HG03045 (cell line): ENCODE data around the gene CCDC106.

Experiments
- ATAC-seq: cut with Tn5 transposase; IDR thresholded peaks from one replicate; pipeline ENCODE4 v1.9.1; 2021; ENCODE audit warnings: mild to moderate bottlenecking, moderate library complexity; ENCODE audit not compliant: unreplicated experiment

CCDC106 gene

DNA sequence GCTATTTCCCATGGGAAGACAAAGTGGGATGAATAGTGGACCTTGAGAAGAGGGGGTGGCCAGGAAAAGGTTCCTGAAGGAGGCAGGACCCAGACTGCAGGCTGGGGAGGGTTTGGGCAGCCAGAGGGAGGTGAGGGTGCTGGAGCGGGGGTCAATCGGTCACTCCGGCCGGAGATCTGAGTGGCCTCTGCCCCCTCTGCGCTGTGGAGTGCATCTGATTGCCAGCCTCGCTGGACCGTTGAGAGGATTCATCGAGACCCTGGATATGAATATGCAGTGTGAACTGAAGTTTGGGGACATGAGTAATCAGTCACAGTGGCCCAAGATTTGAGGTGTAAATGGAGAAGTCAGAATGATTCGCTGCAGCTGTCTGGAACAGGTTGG lies 12.7 kb upstream of the CCDC106 start:
- no peak for ATAC-seq

DNA sequence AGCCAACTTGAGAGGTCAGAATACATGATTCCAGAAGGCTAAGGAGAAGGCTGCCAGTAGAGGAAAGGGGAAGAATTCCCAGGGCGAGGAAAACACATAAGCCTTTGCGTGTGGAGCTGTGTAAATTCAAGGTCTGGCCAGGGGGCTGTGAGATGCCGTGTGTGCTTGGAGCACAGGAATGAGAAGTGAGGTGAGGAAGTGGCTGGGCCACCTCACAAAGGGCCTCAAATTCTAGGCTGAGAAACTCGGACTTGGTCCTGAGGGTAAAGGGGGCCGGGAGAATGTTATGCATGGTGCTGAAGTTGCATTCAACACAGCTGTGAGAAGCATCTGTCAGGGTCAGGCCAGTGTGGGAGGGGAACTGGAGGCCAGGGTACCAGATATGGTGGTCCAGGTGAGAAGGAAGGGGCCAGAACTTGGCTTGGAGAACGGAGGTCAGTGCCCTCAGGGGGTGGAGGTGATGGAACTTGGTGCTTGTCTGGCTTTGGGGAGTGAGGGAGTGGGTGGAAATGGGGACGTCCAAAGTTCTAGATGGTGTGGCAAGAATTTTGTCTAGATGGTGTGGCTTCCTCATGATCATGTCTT lies 12.1 kb upstream of the CCDC106 start:
- ATAC-seq, result no peak

DNA sequence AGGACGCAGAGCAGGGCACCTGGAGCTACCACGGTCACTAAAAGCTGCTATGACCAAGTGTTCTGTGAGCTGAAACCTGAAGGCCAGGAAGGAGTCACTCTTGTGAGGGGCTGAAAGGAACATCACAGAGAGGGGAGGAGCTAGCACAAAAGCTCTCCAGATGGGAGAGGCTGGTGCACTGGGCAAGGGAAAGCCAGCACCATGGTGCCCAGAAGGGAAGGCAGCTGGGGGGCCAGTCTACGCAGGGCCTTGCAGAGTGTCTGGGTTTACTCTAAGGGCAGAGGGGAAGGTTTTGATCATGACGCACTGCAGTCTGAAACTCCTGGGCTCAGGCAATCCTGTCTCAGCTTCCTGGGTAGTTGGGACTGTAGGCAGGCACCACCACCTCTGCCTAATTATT lies 11.3 kb upstream of the CCDC106 start:
- no peak for ATAC-seq

DNA sequence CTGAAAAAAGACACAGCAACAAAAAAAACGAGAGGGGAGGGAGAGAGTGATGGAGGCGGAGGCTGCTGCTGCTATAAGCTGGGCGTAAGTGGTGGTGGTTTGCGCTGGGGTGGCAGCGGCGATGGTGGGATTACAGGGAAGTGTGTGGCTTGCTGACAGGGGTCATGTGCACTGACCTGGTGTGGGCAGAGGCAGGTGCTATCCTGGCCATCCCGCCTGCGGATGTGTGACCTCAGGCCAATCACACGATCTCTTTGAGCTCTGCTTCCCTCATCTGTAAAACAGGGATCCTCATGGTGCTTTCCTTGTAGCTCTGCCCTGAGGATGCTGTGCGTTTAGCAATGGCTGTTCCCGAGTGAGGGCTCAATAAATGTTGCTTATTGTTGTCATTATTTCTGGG lies 10.5 kb upstream of the CCDC106 start:
- no peak for ATAC-seq

DNA sequence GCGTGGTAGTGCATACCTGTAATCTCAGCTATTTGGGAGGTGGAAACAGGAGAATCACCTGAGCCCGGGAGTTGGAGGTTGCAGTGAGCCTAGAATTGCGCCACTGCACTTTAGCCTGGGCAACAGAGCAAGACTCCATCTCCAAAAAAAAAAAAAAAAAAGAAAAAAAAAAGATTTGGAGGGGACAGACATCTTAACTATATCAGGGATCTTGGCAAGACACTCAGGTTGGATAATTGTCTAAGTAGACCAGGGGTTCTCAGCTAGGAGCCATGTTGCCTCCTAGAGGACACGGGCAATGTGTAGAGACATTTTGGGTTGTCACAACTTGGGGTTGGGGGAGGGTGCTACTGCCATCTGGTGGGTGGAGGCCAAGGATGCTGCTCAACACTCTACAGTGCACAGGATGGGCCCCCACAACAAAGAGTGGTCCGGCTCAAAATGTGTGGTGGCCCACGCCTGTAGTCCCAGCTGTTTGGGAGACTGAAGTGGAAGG lies 9.1 kb upstream of the CCDC106 start:
- ATAC-seq, result no peak

DNA sequence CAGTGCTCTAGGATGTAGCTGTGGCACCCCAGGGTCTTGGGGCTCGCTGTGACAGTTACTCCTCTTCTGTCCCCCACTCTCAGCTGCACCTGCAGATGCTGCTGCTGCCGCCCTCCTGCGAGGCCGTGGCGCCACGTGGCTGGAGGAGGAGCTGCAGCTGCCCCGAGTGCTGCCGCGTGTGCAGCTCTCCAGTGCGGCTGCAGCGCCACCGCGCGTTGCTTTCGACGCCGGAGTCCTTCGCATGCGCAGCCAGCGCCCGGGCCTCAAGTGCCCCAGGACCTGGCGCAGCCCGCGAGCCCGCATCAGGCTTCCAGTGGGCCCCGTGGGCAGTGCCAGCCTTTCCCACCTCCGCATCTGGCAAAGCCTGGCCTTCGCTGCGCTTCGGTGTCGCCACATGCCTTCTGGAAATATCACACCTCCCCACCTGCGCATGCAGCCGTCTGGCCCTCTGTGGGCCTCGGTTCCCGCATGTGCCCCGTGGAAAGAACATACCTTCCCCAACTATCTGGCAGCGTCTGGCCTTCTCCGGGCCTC lies 7.9 kb upstream of the CCDC106 start:
- ATAC-seq, result no peak

DNA sequence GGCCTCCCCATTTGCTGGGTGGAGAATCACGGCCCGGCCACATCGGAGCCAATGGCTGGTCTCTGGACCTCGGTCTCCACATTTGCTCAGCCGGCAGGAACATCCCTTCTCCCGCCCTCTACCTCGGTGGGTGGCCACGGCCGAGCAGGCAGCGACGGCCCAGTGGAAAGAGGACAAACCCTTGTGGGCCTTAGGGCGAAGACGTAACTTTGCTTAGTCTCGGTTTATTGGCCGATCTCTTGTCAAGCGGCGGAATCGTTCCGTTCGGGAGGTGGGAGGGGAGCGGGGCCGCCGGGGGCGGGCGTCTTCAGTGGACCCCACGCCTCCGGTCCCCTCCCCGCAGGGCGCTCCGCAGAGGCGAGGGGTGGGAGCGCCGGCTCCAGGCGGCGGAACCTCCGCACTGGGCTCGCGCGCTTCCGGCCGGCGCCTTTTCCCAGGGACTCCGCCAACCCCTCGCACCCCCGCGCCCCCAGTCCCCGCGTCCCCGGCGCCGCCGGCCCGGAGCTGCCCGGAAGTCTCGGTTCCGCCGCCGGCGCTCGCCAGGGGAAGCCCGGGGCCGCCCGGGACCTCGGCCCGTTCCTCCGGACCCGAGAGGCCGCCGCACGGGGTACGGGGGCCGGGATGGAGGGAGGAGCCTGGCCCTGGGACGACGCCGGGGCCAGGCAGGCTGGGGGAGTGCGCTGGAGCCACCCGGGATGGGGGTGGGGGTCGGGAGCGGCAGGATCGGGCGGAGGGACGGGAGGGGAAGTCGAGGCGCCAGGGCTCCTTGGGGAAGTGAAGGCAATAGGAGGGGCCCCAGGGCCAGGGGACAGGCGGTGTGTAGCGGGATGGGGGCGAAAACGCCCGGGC lies 7.2 kb upstream of the CCDC106 start, which contains the start of gene ZNF580:
TSS of gene ZNF580 (plus strand) at position 426 of the 849 bp plus-strand sequence. CDS start 1,507 bp downstream, outside the sequence.
- no peak for ATAC-seq

DNA sequence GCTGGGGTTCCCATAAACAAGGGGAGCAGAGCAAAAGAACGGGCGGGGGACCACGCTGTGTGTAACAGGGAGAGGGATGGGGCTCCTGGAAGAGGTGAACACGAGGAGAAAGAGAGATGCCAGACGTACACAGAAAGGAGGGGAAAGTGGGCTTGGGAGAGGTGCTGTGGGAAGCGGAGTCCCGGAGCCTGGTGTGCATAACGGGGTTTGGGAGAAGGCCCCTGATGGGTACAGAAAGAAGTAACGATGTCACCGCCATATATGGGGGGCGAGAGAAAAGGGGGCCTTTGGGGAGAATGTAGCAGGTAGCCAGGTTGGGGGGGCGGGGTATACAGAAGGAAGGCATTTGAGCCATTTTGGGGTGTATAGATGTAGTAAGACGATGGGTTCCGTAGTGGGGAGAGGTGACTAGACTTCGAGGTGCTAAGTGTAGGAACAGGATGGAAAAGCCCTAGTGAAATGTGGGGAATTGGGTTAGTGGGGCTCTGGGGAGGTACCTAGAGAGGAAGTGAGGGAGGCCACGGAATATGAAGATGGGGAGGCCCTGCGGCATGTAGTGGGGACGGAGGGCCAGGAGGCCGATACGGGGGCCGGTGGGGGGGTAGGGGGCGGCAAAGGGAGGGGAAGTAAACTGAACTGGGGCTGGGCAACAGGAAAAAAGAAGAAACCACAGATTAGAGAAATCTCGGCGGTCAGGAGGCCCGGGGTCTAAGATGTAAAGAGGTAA lies 6.4 kb upstream of the CCDC106 start:
- no peak for ATAC-seq

DNA sequence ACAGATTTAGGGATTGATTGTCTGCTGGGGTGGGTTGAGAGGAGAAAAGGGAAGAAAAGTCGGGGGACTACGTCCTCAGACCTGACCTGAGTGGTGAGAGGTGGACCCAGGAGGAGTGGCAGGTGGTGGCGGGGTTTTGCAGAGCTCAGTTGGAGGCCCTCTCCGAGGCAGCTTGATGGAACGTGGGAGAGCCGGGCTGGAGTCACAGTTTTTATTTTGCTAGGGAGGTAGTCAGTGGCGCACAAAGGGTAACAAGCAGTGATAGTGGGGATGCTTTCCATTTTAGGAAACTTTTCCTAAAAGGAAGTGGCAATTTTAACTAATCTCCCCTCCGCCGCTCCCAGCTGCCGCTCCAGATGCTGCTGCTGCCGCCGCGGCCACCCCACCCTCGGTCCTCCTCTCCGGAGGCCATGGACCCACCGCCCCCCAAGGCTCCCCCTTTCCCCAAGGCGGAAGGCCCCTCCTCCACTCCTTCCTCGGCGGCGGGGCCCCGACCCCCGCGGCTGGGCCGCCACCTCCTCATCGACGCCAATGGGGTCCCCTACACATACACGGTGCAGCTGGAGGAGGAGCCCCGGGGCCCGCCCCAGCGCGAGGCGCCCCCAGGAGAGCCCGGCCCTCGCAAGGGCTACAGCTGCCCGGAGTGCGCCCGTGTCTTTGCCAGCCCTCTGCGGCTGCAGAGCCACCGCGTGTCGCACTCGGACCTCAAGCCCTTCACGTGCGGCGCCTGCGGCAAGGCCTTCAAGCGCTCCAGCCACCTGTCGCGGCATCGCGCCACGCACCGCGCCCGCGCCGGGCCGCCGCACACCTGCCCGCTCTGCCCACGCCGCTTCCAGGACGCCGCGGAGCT lies 5.6 kb upstream of the CCDC106 start:
- peak; percentile 2 for ATAC-seq

DNA sequence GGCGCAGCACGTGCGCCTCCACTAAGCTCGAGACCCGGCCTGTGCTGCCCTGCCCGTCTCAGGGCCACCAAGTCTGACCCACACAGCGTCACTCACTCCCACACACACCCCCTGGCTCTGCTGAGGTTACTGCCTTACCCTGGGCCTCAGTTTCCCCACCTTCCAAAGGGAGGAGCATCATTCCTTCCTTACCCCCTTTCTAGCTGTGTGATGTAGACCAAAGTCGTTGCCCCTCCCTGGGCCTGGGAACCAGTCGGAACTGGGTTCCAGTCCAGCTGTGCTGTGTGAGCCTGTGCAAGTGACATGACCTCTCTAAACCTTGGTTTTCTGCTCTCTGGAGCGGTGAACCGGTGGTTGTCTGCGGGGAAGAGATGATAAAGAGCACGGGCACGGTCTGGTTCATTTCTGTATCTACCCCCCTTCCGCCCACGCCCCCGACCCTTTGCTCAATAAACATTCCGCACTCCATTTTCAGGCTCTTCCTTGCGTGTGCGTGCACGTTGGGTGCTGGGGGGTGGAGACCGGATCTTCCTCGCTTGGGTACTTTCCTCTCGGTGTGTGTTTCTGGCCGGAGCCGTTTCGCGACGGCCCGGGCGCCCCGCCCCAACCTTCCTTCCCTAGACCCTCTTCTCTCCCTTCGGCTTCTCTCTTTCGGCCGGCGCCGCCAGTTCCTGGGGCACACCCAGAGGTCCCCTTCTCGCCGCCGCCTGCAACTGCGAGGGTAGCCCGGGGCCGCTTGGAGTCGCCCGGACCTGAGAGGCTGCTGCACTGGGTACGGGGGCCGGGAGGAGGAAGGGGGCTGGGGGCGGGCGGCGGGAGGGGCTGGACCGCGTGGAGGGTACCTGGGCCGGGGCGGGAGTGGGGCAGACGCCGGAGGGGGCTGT lies 4.8 kb upstream of the CCDC106 start, which contains the start of gene ZNF581:
TSS of gene ZNF581 (plus strand) at position 647 of the 884 bp plus-strand sequence. CDS start 923 bp downstream, outside the sequence.
- ATAC-seq, result peak; percentile 34

DNA sequence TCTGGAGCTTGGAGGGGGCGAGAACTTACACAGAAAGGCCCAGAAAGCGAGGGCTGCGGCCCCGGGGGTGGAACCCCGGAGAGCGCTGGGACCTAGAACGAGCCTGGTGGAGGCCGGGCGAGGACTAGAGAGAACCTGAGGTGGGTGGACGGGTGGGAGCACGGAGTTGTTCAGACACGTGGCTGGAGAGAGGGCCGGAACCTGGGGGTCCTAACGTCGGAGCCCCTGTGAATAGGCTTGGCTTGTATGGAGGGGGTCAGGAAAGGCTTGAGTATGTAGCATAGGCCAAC lies 4.2 kb upstream of the CCDC106 start:
- no peak for ATAC-seq

DNA sequence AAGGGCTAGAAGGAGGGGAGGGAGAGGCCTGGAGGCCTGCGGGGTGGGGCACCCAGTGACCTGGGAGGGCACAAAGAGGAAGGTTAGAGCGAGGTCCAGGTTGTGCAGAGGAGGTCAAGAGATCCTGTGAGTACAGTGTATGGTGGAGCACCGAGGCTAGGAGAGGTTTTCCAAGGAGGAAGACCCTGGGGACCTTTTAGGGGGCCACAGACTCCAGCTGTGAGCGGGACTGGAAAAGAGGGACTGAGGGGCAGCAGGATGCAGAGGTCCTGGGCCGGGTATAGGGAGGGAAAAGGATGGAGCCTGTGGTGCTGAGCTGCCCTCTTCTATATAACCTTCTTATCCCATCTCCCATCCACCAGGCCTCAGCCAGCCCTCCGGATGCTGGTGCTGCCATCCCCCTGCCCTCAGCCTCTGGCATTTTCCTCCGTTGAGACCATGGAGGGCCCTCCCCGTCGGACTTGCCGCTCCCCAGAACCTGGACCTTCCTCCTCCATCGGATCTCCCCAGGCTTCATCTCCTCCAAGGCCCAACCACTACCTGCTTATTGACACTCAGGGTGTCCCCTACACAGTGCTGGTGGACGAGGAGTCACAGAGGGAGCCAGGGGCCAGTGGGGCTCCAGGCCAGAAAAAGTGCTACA lies 3.7 kb upstream of the CCDC106 start:
- ATAC-seq, result no peak

DNA sequence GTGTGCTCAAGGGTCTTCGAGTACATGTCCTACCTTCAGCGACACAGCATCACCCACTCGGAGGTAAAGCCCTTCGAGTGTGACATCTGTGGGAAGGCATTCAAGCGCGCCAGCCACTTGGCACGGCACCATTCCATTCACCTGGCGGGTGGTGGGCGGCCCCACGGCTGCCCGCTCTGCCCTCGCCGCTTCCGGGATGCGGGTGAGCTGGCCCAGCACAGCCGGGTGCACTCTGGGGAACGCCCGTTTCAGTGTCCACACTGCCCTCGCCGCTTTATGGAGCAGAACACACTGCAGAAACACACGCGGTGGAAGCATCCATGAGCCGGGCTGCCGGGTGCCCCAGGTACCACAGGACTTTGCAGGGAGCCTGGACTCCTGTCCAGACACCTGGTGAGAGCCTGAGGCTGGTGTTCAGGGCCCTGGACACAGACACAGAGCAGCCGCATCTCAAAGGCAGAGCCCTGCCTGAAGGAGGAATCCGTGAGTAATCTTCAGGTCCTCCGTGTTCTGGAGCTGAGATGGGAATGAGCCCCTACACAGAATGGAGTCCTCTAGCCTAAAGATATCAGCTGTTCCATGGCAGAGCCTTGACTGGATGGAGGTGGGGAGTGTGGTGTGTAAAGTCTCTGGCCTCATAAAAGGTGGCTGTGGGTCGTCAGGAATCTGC lies 3.0 kb upstream of the CCDC106 start:
- ATAC-seq, result no peak

DNA sequence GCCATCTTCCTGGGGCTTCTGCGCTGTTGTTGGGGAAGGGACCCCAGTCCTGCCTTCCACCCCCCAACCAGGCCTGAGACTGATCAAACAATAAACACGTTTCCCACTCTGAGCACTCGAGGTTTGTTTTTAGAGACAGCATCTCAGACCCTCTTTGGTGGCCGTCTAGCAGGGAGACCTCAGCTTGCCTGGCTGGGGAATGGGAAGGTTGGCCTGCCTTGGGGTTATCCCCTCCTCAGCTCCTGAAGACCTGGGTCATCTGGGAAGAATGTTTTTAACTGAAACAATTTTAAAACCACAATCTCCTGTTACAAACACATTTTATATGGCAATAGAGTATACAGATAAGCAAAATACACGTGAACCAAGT lies 2.5 kb upstream of the CCDC106 start:
- ATAC-seq, result no peak

DNA sequence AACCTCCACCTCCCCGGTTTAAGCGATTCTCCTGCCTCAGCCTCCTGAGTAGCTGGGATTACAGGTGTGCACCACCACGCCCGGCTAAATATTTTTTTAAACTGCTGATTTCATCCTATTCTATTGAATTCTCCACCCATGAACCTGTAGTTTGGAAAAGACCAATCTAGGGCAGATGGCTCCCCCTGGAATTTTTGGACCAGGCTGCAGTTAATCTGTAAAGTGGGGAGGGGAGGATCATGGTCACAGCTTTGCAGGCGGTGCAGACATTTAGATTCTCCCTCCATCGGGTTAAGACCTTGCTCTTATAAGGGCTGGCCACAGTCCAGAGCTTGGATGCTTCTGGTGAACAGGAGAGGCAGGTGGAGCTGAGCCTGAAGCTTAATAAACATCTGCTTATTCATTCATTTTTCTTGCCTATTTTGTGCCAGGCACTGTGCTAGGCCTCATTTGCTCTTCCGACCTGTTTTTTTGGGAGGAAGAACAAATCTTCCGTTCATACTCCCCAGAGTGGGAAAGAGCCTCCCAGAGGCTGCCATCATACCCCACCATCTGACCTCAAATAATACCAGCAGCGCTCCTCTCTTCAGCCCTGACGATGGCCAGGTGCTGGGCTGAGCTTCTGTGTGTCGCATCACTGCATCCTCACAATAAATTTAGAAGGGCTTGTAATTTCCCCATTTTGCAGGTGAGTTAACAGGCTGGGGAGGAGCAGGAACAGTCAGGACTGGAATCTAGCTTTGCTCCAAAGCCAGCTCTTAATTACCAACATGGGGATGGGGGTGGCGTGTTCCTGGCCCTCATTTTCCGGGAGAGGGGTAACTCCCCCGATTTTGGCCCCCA lies 902 bp upstream of the CCDC106 start:
- no peak for ATAC-seq

DNA sequence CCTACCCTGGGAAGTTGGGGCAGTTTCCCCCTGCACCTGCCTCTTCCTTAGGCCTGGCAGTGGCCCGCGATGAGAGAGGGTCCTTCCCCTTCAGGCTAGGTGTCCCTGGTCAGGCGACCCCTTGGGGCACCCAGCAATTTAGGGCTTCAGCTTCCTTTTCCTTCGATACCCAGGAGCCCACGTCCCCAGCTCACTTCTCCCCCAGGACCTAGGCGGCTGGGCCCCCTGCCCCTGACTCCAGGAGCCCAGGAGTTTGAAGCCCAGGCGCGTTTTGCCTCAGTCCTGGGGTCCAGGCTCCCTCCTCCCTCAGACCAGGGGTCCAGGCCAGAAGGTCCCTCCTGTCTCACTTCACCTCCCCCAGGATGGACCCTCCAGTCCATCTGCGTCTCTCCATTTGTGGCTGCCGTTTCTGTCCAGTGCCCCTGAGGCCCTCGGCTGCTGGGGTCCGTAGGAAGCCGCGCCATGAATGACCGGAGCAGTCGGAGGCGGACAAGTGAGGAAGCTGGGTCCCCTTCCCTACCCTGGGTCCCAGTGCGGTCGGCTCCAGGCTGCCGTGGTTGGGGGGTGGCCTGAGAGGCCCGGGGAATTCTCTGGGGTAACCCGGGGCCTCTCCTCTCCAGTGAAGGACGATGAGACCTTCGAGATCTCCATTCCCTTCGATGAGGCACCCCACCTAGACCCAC lies 714 bp downstream of the CCDC106 start:
- ATAC-seq, result no peak
